GM23248 (cell line): ENCODE results near the gene EAF2. TPM values are rescaled to one million over a fixed set of nuclear protein-coding genes. Genes with fewer than 3 reads are reported as not detected.

Experiments used
- DNase-seq: peaks from one replicate; pipeline ENCODE4 v3.0.0-alpha.2; 2015
- H2AFZ ChIP-seq: fragments of 200-600 bp; sonication (generic); 2 replicates; pipeline ENCODE4 v1.6.1; 2016; ENCODE audit warnings: antibody characterized with exemption
- H3F3A ChIP-seq: fragments of 200-600 bp; sonication (generic); 2 replicates; pipeline ENCODE4 v1.6.1; 2016; ENCODE audit warnings: mild to moderate bottlenecking, antibody characterized with exemption, mixed run types; ENCODE audit not compliant: insufficient read depth
- H3K27ac ChIP-seq: fragments of 200-600 bp; sonication (generic); 2 replicates; pipeline ENCODE4 v1.5.1; 2016; ENCODE audit warnings: mild to moderate bottlenecking
- H3K27me3 ChIP-seq: fragments of 200-600 bp; sonication (generic); replicated peaks from 2 replicates; pipeline ENCODE4 v1.6.1; 2016; ENCODE audit warnings: mild to moderate bottlenecking; ENCODE audit not compliant: insufficient read depth
- H3K36me3 ChIP-seq: fragments of 200-600 bp; sonication (generic); 2 replicates; pipeline ENCODE4 v1.6.1; 2016; ENCODE audit warnings: low read depth, mild to moderate bottlenecking
- H3K4me1 ChIP-seq: fragments of 200-600 bp; sonication (generic); 2 replicates; pipeline ENCODE4 v1.6.1; 2016; ENCODE audit warnings: mild to moderate bottlenecking; ENCODE audit not compliant: insufficient read depth
- H3K4me2 ChIP-seq: fragments of 200-600 bp; sonication (generic); one replicate; pipeline ENCODE4 v1.6.1; 2016; ENCODE audit warnings: mild to moderate bottlenecking; ENCODE audit not compliant: unreplicated experiment
- H3K4me3 ChIP-seq: fragments of 200-600 bp; sonication (generic); 2 replicates; pipeline ENCODE4 v1.5.1; 2016; ENCODE audit warnings: mild to moderate bottlenecking
- H3K79me2 ChIP-seq: fragments of 200-600 bp; sonication (generic); 2 replicates; pipeline ENCODE4 v1.6.1; 2016; ENCODE audit warnings: mild to moderate bottlenecking; ENCODE audit not compliant: insufficient read depth
- H3K9ac ChIP-seq: fragments of 200-600 bp; sonication (generic); 2 replicates; pipeline ENCODE4 v1.6.1; 2016; ENCODE audit warnings: mild to moderate bottlenecking
- H3K9me2 ChIP-seq: fragments of 200-600 bp; sonication (generic); 2 replicates; pipeline ENCODE4 v1.6.1; 2016; ENCODE audit warnings: mixed run types, mild to moderate bottlenecking, moderate library complexity; ENCODE audit not compliant: insufficient read depth
- H3K9me3 ChIP-seq: fragments of 200-600 bp; sonication (generic); one replicate; pipeline ENCODE4 v1.6.1; 2017; ENCODE audit warnings: low read depth
- H4K20me1 ChIP-seq: fragments of 200-600 bp; sonication (generic); 2 replicates; pipeline ENCODE4 v1.6.0; 2016; ENCODE audit not compliant: insufficient read depth
- EZH2 ChIP-seq: fragments of 200-600 bp; sonication (generic); IDR thresholded peaks from 2 replicates; pipeline ENCODE4 v1.6.1; 2018; ENCODE audit warnings: antibody characterized with exemption, mild to moderate bottlenecking; ENCODE audit not compliant: insufficient read depth, poor library complexity, severe bottlenecking
- EZH2phosphoT487 ChIP-seq: fragments of 200-600 bp; sonication (generic); IDR thresholded peaks from 2 replicates; pipeline ENCODE4 v1.6.1; 2018; ENCODE audit warnings: antibody characterized with exemption, moderate library complexity, mild to moderate bottlenecking, low read depth; ENCODE audit not compliant: insufficient read depth
- WGBS, 2 experiments: methylation state at CpG; one replicate each; pipeline ENCODE4 v1.1.6; 2015 to 2017; ENCODE audit warnings: low lambda C conversion rate in 2 of 2, low coverage in 1 of 2; ENCODE audit errors: missing lambda C conversion rate in 2 of 2; 5-methylcytosine and 5-hydroxymethylcytosine counted together
- in situ Hi-C: fragments of 300-500 bp; cut with MboI; formaldehyde crosslinking; loops from 2 replicates; pipeline ENCODE4 v1.15.0; 2020
- polyA plus RNA-seq: library from polyadenylated mRNA; unstranded; fragments of >200 nt; fragmentation: Nextera tagmentation; extraction: Ambion mirVana; gene quantifications from 2 replicates; pipeline ENCODE4 v1.2.1, GENCODE V29; 2016
- total RNA-seq: library from RNA; depleted of rRNA; stranded (reverse); fragments of >200 nt; shearing (Covaris generic); gene quantifications from 2 replicates; pipeline ENCODE4 v1.2.3, GENCODE V29; 2014

Gene EAF2
- total and polyA plus RNA-seq, 2 experiments from 2014 or later, result 0.65 to 1.1 TPM

GRCh38 chr3:121896823-121897222 is 61.8 kb downstream of the EAF2 start:
- Histone ChIP-seq H3K9me2 (no peaks in the 10 kb centered on the region), H3K27me3 (no peaks in the 10 kb centered on the region), H3K79me2 (no peaks in the 10 kb centered on the region), H3K9ac (no peak overlapping the region), H3K4me1 (no peaks in the 10 kb centered on the region), H3K4me2 (no peak overlapping the region), H2AFZ (no peak overlapping the region), H3K4me3 (no peak overlapping the region), H3K36me3 (no peaks in the 10 kb centered on the region), H3K9me3 (no peaks in the 10 kb centered on the region), H3F3A (no peaks in the 10 kb centered on the region), H3K27ac (no peak overlapping the region), H4K20me1 (no peaks in the 10 kb centered on the region)
- in situ Hi-C loops, result no loop called here
- TF ChIP-seq EZH2 (no peak), EZH2phosphoT487 (no peak)
- DNase-seq, result no peak

- Histone ChIP-seq H3F3A (no peaks in the 10 kb centered on the region), H2AFZ (no peak overlapping the region)
- 56 to 66% methylated on average over 3 of the region's 3 CpGs for WGBS, 2 experiments
These were observed 62.3 kb downstream of the EAF2 start for GRCh38 chr3:121897296-121897695.

GRCh38 chr3:121913305-121913990 is 78.4 kb downstream of the EAF2 start:
- H3K9me2 ChIP-seq, result no peaks in the 10 kb centered on the region
- in situ Hi-C loops, result no loop called here
- no peaks in the 10 kb centered on the region for H4K20me1 ChIP-seq
- H3K79me2 ChIP-seq, result no peaks in the 10 kb centered on the region
- no peaks in the 10 kb centered on the region for H3K36me3 ChIP-seq
- H3K9ac ChIP-seq, result no peak overlapping the region
- no peaks in the 10 kb centered on the region for H3K4me1 ChIP-seq
- H3K9me3 ChIP-seq, result no peaks in the 10 kb centered on the region
- no peak overlapping the region for H3K27ac ChIP-seq
- no peaks in the 10 kb centered on the region for H3F3A ChIP-seq
- TF ChIP-seq EZH2, result no peak
- no peak for TF ChIP-seq EZH2phosphoT487
- WGBS, 2 experiments, result 45 to 48% methylated on average over 2 of the region's 2 CpGs
- H3K4me3 ChIP-seq, result no peak overlapping the region
- no peak for DNase-seq
- H3K4me2 ChIP-seq, result no peak overlapping the region
- no peaks in the 10 kb centered on the region for H3K27me3 ChIP-seq
- H2AFZ ChIP-seq, result no peak overlapping the region

More at GRCh38 chr3:121897296-121897695, 62.3 kb downstream of the EAF2 start:
- no peak overlapping the region for H3K27ac ChIP-seq
- TF ChIP-seq EZH2, result no peak
- TF ChIP-seq EZH2phosphoT487, result no peak
- in situ Hi-C loops, result no loop called here
- H3K9me3 ChIP-seq, result no peaks in the 10 kb centered on the region
- H3K4me3 ChIP-seq, result no peak overlapping the region
- H3K4me2 ChIP-seq, result no peak overlapping the region
- no peak for DNase-seq
- H3K9me2 ChIP-seq, result no peaks in the 10 kb centered on the region
- no peaks in the 10 kb centered on the region for H3K36me3 ChIP-seq
- no peaks in the 10 kb centered on the region for H3K79me2 ChIP-seq
- H4K20me1 ChIP-seq, result no peaks in the 10 kb centered on the region
- no peaks in the 10 kb centered on the region for H3K4me1 ChIP-seq
- H3K27me3 ChIP-seq, result no peaks in the 10 kb centered on the region
- no peak overlapping the region for H3K9ac ChIP-seq

GRCh38 chr3:121914081-121914998 is 79.3 kb downstream of the EAF2 start:
- 33 to 40% methylated on average over 12 of the region's 12 CpGs for WGBS, 2 experiments
- Histone ChIP-seq H3K4me2 (no peak overlapping the region), H3K36me3 (no peaks in the 10 kb centered on the region), H4K20me1 (no peaks in the 10 kb centered on the region), H3K27me3 (no peaks in the 10 kb centered on the region), H3K9me2 (no peaks in the 10 kb centered on the region), H3K9me3 (no peaks in the 10 kb centered on the region), H3K9ac (no peak overlapping the region), H3K4me1 (no peaks in the 10 kb centered on the region), H3K27ac (no peak overlapping the region), H2AFZ (no peak overlapping the region), H3K4me3 (no peak overlapping the region), H3K79me2 (no peaks in the 10 kb centered on the region), H3F3A (no peaks in the 10 kb centered on the region)
- DNase-seq, result peak; percentile 9
- TF ChIP-seq EZH2phosphoT487 (no peak), EZH2 (no peak)
- in situ Hi-C loops, result no loop called here
